Thymus (tissue), 2 donors: Measurements from ENCODE around the gene ZFAND2B. TPM values are rescaled to one million over a fixed set of nuclear protein-coding genes. Genes with fewer than 3 reads are reported as not detected.

ENCODE experiments used
- polyA plus RNA-seq: library from polyadenylated mRNA; stranded (reverse); fragments of 200-250 nt; gene quantifications from one replicate; pipeline ENCODE4 v1.2.3, GENCODE V29; 2013
- total RNA-seq: library from RNA; stranded (reverse); fragments of 120-200 nt; gene quantifications from one replicate; pipeline ENCODE4 v1.2.4, GENCODE V29; 2013
- donor health status: healthy.

The ZFAND2B gene
- total and polyA plus RNA-seq, 2 donors = 57.8 to 59.0 TPM

Other genes with a start within 250 kb of the ZFAND2B start
- gene CDK5R2, start 247.1 kb upstream of the ZFAND2B start, total RNA-seq = not detected
- gene CDK5R2, start 247.1 kb upstream of the ZFAND2B start, polyA plus RNA-seq = 0.16 TPM
- gene FEV, start 221.6 kb upstream of the ZFAND2B start, total RNA-seq = not detected
- gene FEV, start 221.6 kb upstream of the ZFAND2B start, polyA plus RNA-seq = 0.02 TPM
- gene CRYBA2, start 213.4 kb upstream of the ZFAND2B start, total RNA-seq = 0.14 TPM
- gene CRYBA2, start 213.4 kb upstream of the ZFAND2B start, polyA plus RNA-seq = 0.55 TPM
- gene CFAP65, start 165.3 kb upstream of the ZFAND2B start, total RNA-seq = 0.05 TPM
- gene CFAP65, start 165.3 kb upstream of the ZFAND2B start, polyA plus RNA-seq = 0.27 TPM
- 0.05 TPM for gene IHH, start 145.9 kb upstream of the ZFAND2B start, total RNA-seq
- gene IHH, start 145.9 kb upstream of the ZFAND2B start, polyA plus RNA-seq = 0.18 TPM
- gene NHEJ1, start 46.0 kb upstream of the ZFAND2B start, total RNA-seq = 12.3 TPM
- gene NHEJ1, start 46.0 kb upstream of the ZFAND2B start, polyA plus RNA-seq = 8.3 TPM
- gene SLC23A3, start 36.8 kb upstream of the ZFAND2B start, total RNA-seq = 0.47 TPM
- 2.6 TPM for gene SLC23A3, start 36.8 kb upstream of the ZFAND2B start, polyA plus RNA-seq
- 33.3 TPM for gene CNPPD1, start 29.9 kb upstream of the ZFAND2B start, total RNA-seq
- 46.9 TPM for gene CNPPD1, start 29.9 kb upstream of the ZFAND2B start, polyA plus RNA-seq
- gene RETREG2, start 28.5 kb upstream of the ZFAND2B start, total RNA-seq = 33.6 TPM
- 56.0 TPM for gene RETREG2, start 28.5 kb upstream of the ZFAND2B start, polyA plus RNA-seq
- gene ABCB6, start 12.2 kb downstream of the ZFAND2B start, total RNA-seq = 8.2 TPM
- 29.3 TPM for gene ABCB6, start 12.2 kb downstream of the ZFAND2B start, polyA plus RNA-seq
- gene ATG9A, start 22.9 kb downstream of the ZFAND2B start, total RNA-seq = 10.0 TPM
- gene ATG9A, start 22.9 kb downstream of the ZFAND2B start, polyA plus RNA-seq = 27.4 TPM
- 44.4 TPM for gene ANKZF1, start 23.0 kb downstream of the ZFAND2B start, total RNA-seq
- 91.6 TPM for gene ANKZF1, start 23.0 kb downstream of the ZFAND2B start, polyA plus RNA-seq
- 4.2 TPM for gene GLB1L, start 38.7 kb downstream of the ZFAND2B start, total RNA-seq
- 11.3 TPM for gene GLB1L, start 38.7 kb downstream of the ZFAND2B start, polyA plus RNA-seq
- gene STK16, start 38.7 kb downstream of the ZFAND2B start, total RNA-seq = 21.4 TPM
- 55.1 TPM for gene STK16, start 38.7 kb downstream of the ZFAND2B start, polyA plus RNA-seq
- 0.05 TPM for gene TUBA4B, start 46.5 kb downstream of the ZFAND2B start, total RNA-seq
- 0.23 TPM for gene TUBA4B, start 46.5 kb downstream of the ZFAND2B start, polyA plus RNA-seq
- gene TUBA4A, start 47.1 kb downstream of the ZFAND2B start, total RNA-seq = 21.0 TPM
- gene TUBA4A, start 47.1 kb downstream of the ZFAND2B start, polyA plus RNA-seq = 102 TPM
- gene DNAJB2, start 72.6 kb downstream of the ZFAND2B start, total RNA-seq = 27.0 TPM
- gene DNAJB2, start 72.6 kb downstream of the ZFAND2B start, polyA plus RNA-seq = 87.0 TPM
- 0.14 TPM for gene PTPRN, start 102.6 kb downstream of the ZFAND2B start, total RNA-seq
- gene PTPRN, start 102.6 kb downstream of the ZFAND2B start, polyA plus RNA-seq = 0.41 TPM
- not detected for gene RESP18, start 126.0 kb downstream of the ZFAND2B start, total RNA-seq
- gene RESP18, start 126.0 kb downstream of the ZFAND2B start, polyA plus RNA-seq = 0.07 TPM
- 33.6 TPM for gene DNPEP, start 181.1 kb downstream of the ZFAND2B start, total RNA-seq
- 105 TPM for gene DNPEP, start 181.1 kb downstream of the ZFAND2B start, polyA plus RNA-seq
- gene DES, start 211.6 kb downstream of the ZFAND2B start, total RNA-seq = 3.4 TPM
- 21.6 TPM for gene DES, start 211.6 kb downstream of the ZFAND2B start, polyA plus RNA-seq
- gene SPEG, start 228.1 kb downstream of the ZFAND2B start, total RNA-seq = 1.3 TPM
- gene SPEG, start 228.1 kb downstream of the ZFAND2B start, polyA plus RNA-seq = 19.8 TPM